H9 (cell line): ENCODE data around the gene TMIE. TPM values are rescaled to one million over a fixed set of nuclear protein-coding genes. Genes with fewer than 3 reads are reported as not detected.

Source experiments
- DNase-seq: peaks from one replicate; pipeline ENCODE4 v3.0.0-alpha.2; 2017
- H2AFZ ChIP-seq: one replicate; pipeline ENCODE4 v1.6.1; 2013; ENCODE audit warnings: mild to moderate bottlenecking, low read length, control low read depth, moderate library complexity
- H2AK5ac ChIP-seq: 2 replicates; pipeline ENCODE4 v1.6.1; 2013; ENCODE audit warnings: low read length, control low read depth, mixed read lengths; ENCODE audit not compliant: insufficient read length
- H2BK120ac ChIP-seq: one replicate; pipeline ENCODE4 v1.6.1; 2013; ENCODE audit warnings: low read depth, mild to moderate bottlenecking, low read length, control low read depth, inconsistent platforms; ENCODE audit not compliant: poor library complexity, severe bottlenecking
- H2BK12ac ChIP-seq: 2 replicates; pipeline ENCODE4 v1.6.1; 2013; ENCODE audit warnings: low read length, control low read depth, mixed read lengths, low read depth; ENCODE audit not compliant: insufficient read length
- H2BK15ac ChIP-seq: 2 replicates; pipeline ENCODE4 v1.6.1; 2013; ENCODE audit warnings: low read depth, low read length, control low read depth
- H2BK20ac ChIP-seq: one replicate; pipeline ENCODE4 v1.6.1; 2013; ENCODE audit warnings: low read depth, mild to moderate bottlenecking, low read length, control low read depth, inconsistent platforms; ENCODE audit not compliant: poor library complexity, severe bottlenecking
- H2BK5ac ChIP-seq: 2 replicates; pipeline ENCODE4 v1.6.1; 2013; ENCODE audit warnings: low read length, control low read depth, mixed read lengths; ENCODE audit not compliant: insufficient read length
- H3K14ac ChIP-seq: 2 replicates; pipeline ENCODE4 v1.6.1; 2013; ENCODE audit warnings: low read length, control low read depth; ENCODE audit not compliant: insufficient read depth
- H3K18ac ChIP-seq: 2 replicates; pipeline ENCODE4 v1.6.1; 2013; ENCODE audit warnings: low read depth, mild to moderate bottlenecking, mixed read lengths, low read length, control low read depth; ENCODE audit not compliant: insufficient read length
- H3K23ac ChIP-seq: 2 replicates; pipeline ENCODE4 v1.6.1; 2013; ENCODE audit warnings: low read length, control low read depth, mixed read lengths, low read depth; ENCODE audit not compliant: insufficient read length
- H3K23me2 ChIP-seq: 2 replicates; pipeline ENCODE4 v1.6.1; 2013; ENCODE audit warnings: low read depth, mild to moderate bottlenecking, mixed read lengths, low read length, control low read depth; ENCODE audit not compliant: insufficient read length, poor library complexity, severe bottlenecking
- H3K27ac ChIP-seq: 2 replicates; pipeline ENCODE4 v1.5.1; 2013; ENCODE audit warnings: low read length, control low read depth, mixed read lengths, low read depth; ENCODE audit not compliant: insufficient read length
- H3K27me3 ChIP-seq: 2 replicates; pipeline ENCODE4 v1.6.1; 2013; ENCODE audit warnings: low read length, control low read depth, inconsistent platforms; ENCODE audit not compliant: insufficient read depth
- H3K4ac ChIP-seq: 2 replicates; pipeline ENCODE4 v1.6.1; 2013; ENCODE audit warnings: low read depth, mild to moderate bottlenecking, control low read depth, inconsistent platforms, low read length, moderate library complexity
- H3K4me1 ChIP-seq: 2 replicates; pipeline ENCODE4 v1.6.1; 2013; ENCODE audit warnings: low read length, control low read depth, inconsistent platforms; ENCODE audit not compliant: insufficient read depth
- H3K4me2 ChIP-seq: 2 replicates; pipeline ENCODE4 v1.6.1; 2013; ENCODE audit warnings: low read length, control low read depth, mixed read lengths; ENCODE audit not compliant: insufficient read length, insufficient read depth
- H3K56ac ChIP-seq: 2 replicates; pipeline ENCODE4 v1.6.1; 2013; ENCODE audit warnings: low read depth, mild to moderate bottlenecking, mixed read lengths, low read length, control low read depth; ENCODE audit not compliant: insufficient read length
- H3K79me1 ChIP-seq: 2 replicates; pipeline ENCODE4 v1.6.1; 2013; ENCODE audit warnings: low read depth, mild to moderate bottlenecking, moderate library complexity, low read length, control low read depth, inconsistent platforms; ENCODE audit not compliant: insufficient read depth, poor library complexity, severe bottlenecking
- H3K79me2 ChIP-seq: 2 replicates; pipeline ENCODE4 v1.6.1; 2013; ENCODE audit warnings: low read length, control low read depth, inconsistent platforms; ENCODE audit not compliant: insufficient read depth
- H3K9ac ChIP-seq: 2 replicates; pipeline ENCODE4 v1.6.1; 2013; ENCODE audit warnings: low read length, control low read depth, mixed read lengths; ENCODE audit not compliant: insufficient read length; ENCODE audit errors: extremely low read depth
- H3K9me3 ChIP-seq: one replicate; pipeline ENCODE4 v1.6.1; 2013; ENCODE audit warnings: low read depth, low read length, inconsistent platforms; ENCODE audit not compliant: control insufficient read depth
- H3T11ph ChIP-seq: one replicate; pipeline ENCODE4 v1.6.1; 2013; ENCODE audit warnings: mild to moderate bottlenecking, low read length, control low read depth, inconsistent platforms
- H4K20me1 ChIP-seq: one replicate; pipeline ENCODE4 v1.6.1; 2013; ENCODE audit not compliant: control insufficient read depth, insufficient read length, insufficient read depth
- H4K5ac ChIP-seq: 2 replicates; pipeline ENCODE4 v1.6.1; 2013; ENCODE audit warnings: low read depth, mild to moderate bottlenecking, mixed read lengths, low read length, control low read depth; ENCODE audit not compliant: insufficient read length
- H4K8ac ChIP-seq: replicated peaks from 2 replicates; pipeline ENCODE4 v1.6.1; 2013; ENCODE audit warnings: low read length, control low read depth, mixed read lengths, low read depth; ENCODE audit not compliant: insufficient read length
- H4K91ac ChIP-seq: 2 replicates; pipeline ENCODE4 v1.6.1; 2013; ENCODE audit warnings: low read depth, mild to moderate bottlenecking, moderate library complexity, mixed read lengths, low read length, control low read depth; ENCODE audit not compliant: insufficient read length
- H3K27ac Mint-ChIP-seq, 3 experiments: 2 replicates in 2 of 3; 3 replicates in 1 of 3; pipeline ENCODE4 v1.8.0; 2020 to 2021; ENCODE audit warnings: mixed read lengths in 3 of 3, mild to moderate bottlenecking in 1 of 3, moderate library complexity in 1 of 3
- H3K27me3 Mint-ChIP-seq: 2 replicates; pipeline ENCODE4 v1.8.0; 2021; ENCODE audit warnings: low read depth, mild to moderate bottlenecking, moderate library complexity, mixed read lengths
- H3K36me3 Mint-ChIP-seq, 3 experiments: 2 replicates in 2 of 3; 3 replicates in 1 of 3; pipeline ENCODE4 v1.8.0; 2020 to 2021; ENCODE audit warnings: low read depth in 3 of 3, mixed read lengths in 3 of 3; ENCODE audit not compliant: insufficient read depth in 1 of 3
- H3K4me1 Mint-ChIP-seq, 2 experiments: 2 replicates each; pipeline ENCODE4 v1.8.0; 2020; ENCODE audit warnings: mixed read lengths in 2 of 2
- H3K4me3 Mint-ChIP-seq, 2 experiments: 2 replicates in 1 of 2; 3 replicates in 1 of 2; pipeline ENCODE4 v1.8.0; 2020 to 2021; ENCODE audit warnings: mild to moderate bottlenecking in 2 of 2, mixed read lengths in 2 of 2, moderate library complexity in 1 of 2
- H3K9me3 Mint-ChIP-seq, 2 experiments: 2 replicates in 1 of 2; 3 replicates in 1 of 2; pipeline ENCODE4 v1.8.0; 2020; ENCODE audit warnings: mild to moderate bottlenecking in 2 of 2, mixed read lengths in 2 of 2, moderate library complexity in 1 of 2
- CTCF ChIP-seq: fragments of 200-600 bp; sonication (generic); conservative IDR thresholded peaks from 3 replicates; pipeline ENCODE4 v1.8.0; 2021; ENCODE audit warnings: antibody characterized with exemption, mild to moderate bottlenecking
- WGBS: extraction: QIAGEN DNeasy Blood & Tissue Kit; methylation state at CpG from one replicate; pipeline ENCODE4 v1.1.7; 2013; ENCODE audit warnings: missing lambda C conversion rate, low lambda C conversion rate, mixed read lengths; ENCODE audit not compliant: insufficient read length; ENCODE audit errors: extremely low coverage; 5-methylcytosine and 5-hydroxymethylcytosine counted together
- total RNA-seq: library from RNA; stranded (reverse); gene quantifications from 2 replicates; pipeline ENCODE4 v1.2.1, GENCODE V29; 2021

Gene TMIE
- total RNA-seq, 1 experiment from 2014 or later, result 0.63 TPM

- Histone ChIP-seq H2AK5ac (no peak overlapping the region), H2BK5ac (no peak overlapping the region), H3K14ac (no peak overlapping the region), H3K23ac (no peak overlapping the region), H4K91ac (no peak overlapping the region), H4K8ac (no peak overlapping the region), H2BK12ac (no peak overlapping the region), H3K79me2 (no peaks in the 10 kb centered on the region), H3K4me2 (no peak overlapping the region), H3K56ac (no peak overlapping the region), H2AFZ (no peak overlapping the region), H3K23me2 (no peaks in the 10 kb centered on the region), H3K18ac (no peak overlapping the region), H3K9ac (no peak overlapping the region), H3K9me3 (no peaks in the 10 kb centered on the region), H3K79me1 (no peaks in the 10 kb centered on the region), H2BK20ac (no peak overlapping the region), H3K4ac (no peak overlapping the region), H3K27me3 (no peaks in the 10 kb centered on the region), H2BK15ac (no peak overlapping the region), H3K27ac (no peak overlapping the region), H2BK120ac (no peak overlapping the region), H4K20me1 (no peaks in the 10 kb centered on the region), H3K4me1 (no peaks in the 10 kb centered on the region; the same call in none of the 2 replicates), H3T11ph (no peak overlapping the region), H4K5ac (no peak overlapping the region)
- Mint-ChIP-seq H3K36me3 (no peaks in the 10 kb centered on the region), H3K4me1 (peaks cover 19 to 24% of the 10 kb centered on the region in 2 experiments), H3K27ac (peak overlapping the region in 1 of 3 experiments; percentile 60; a peak in 1 of 7 replicates), H3K4me3 (no peak overlapping the region), H3K9me3 (peaks cover 0 to 2% of the 10 kb centered on the region in 2 experiments; a peak in 1 of 5 replicates), H3K27me3 (peaks cover 4% of the 10 kb centered on the region)
- no peak for TF ChIP-seq CTCF
- no peak for DNase-seq
- WGBS, result no CpG with 5 or more reads among the region's 5 CpGs
Measured at GRCh38 chr3:46722443-46722842, 21.3 kb downstream of the TMIE start.
